Osteoblast (primary cell): ENCODE measurements around the gene FAM241B. TPM values are rescaled to one million over a fixed set of nuclear protein-coding genes. Genes with fewer than 3 reads are reported as not detected.

Source experiments
- DNase-seq: peaks from one replicate; pipeline ENCODE4 v3.0.0; 2011; ENCODE audit warnings: low spot score, mixed read lengths; ENCODE audit not compliant: insufficient read length; ENCODE audit errors: missing footprints
- H2AFZ ChIP-seq: 2 replicates; pipeline ENCODE4 v1.6.0; 2011; ENCODE audit warnings: mild to moderate bottlenecking, low read length
- H3K27ac ChIP-seq: 2 replicates; pipeline ENCODE4 v1.5.1; 2011; ENCODE audit warnings: mild to moderate bottlenecking, low read depth, low read length, moderate library complexity
- H3K27me3 ChIP-seq: 2 replicates; pipeline ENCODE4 v1.6.0; 2012; ENCODE audit warnings: mild to moderate bottlenecking, control low read depth, inconsistent platforms, low read length, moderate library complexity; ENCODE audit not compliant: insufficient read depth
- H3K36me3 ChIP-seq: 2 replicates; pipeline ENCODE4 v1.5.1; 2011; ENCODE audit warnings: mild to moderate bottlenecking, low read length, control low read depth, moderate library complexity; ENCODE audit not compliant: insufficient read depth
- H3K4me1 ChIP-seq: 2 replicates; pipeline ENCODE4 v1.5.1; 2011; ENCODE audit warnings: mild to moderate bottlenecking, low read length, control low read depth, moderate library complexity; ENCODE audit not compliant: insufficient read depth
- H3K4me2 ChIP-seq: 2 replicates; pipeline ENCODE4 v1.6.0; 2011; ENCODE audit warnings: mild to moderate bottlenecking, low read length; ENCODE audit not compliant: insufficient read depth
- H3K4me3 ChIP-seq: fragments of 200-600 bp; sonication (generic); 3 replicates; pipeline ENCODE4 v1.5.1; 2012; ENCODE audit warnings: mild to moderate bottlenecking, low read length, inconsistent platforms; ENCODE audit not compliant: insufficient read depth
- H3K79me2 ChIP-seq: 2 replicates; pipeline ENCODE4 v1.6.0; 2012; ENCODE audit warnings: mild to moderate bottlenecking, low read length, control low read depth, inconsistent platforms; ENCODE audit not compliant: insufficient read depth
- H3K9me3 ChIP-seq: 2 replicates; pipeline ENCODE4 v1.5.1; 2011; ENCODE audit warnings: low read depth, low read length, control low read depth
- H4K20me1 ChIP-seq: 2 replicates; pipeline ENCODE4 v1.6.0; 2012; ENCODE audit warnings: mild to moderate bottlenecking, low read length, control low read depth; ENCODE audit not compliant: insufficient read depth
- total RNA-seq: library from RNA; depleted of rRNA; stranded (reverse); fragments of >200 nt; gene quantifications from 2 replicates; pipeline ENCODE4 v1.2.3, GENCODE V29; 2012
- TF ChIP-seq, protein P1 (sequence below): IDR thresholded peaks from 2 replicates; pipeline ENCODE4 v1.5.1; 2011; ENCODE audit warnings: mild to moderate bottlenecking, low read depth, low read length, moderate library complexity; ENCODE audit errors: extremely low read depth

Gene FAM241B
- total RNA-seq, 1 donor = 0.36 TPM

DNA sequence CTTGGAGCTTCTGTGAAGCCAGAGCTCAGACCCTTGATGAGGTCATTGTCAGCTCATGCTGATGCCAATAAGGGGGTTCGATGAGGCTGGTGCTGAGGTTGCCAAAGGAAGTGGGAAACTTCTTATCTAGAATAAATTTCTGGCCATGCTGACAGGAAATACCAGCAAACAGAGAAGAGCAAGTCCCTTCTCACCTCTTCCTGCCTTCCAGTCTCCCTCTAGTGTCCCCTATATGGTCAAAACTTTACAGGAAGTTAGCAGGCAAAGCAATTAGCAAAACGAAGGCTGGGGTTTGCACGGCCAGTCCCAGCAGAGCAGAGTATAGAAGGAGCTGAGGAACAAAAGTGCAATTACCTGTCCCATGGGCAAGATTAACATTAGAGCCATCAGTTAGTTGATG, 41.7 kb upstream of the FAM241B start:
- H3K79me2 ChIP-seq = no peaks in the 10 kb centered on the region
- no peak for DNase-seq
- no peak overlapping the region for H3K4me2 ChIP-seq
- no peaks in the 10 kb centered on the region for H3K27me3 ChIP-seq
- no peaks in the 10 kb centered on the region for H3K9me3 ChIP-seq
- H3K27ac ChIP-seq = no peak overlapping the region
- H3K36me3 ChIP-seq = no peaks in the 10 kb centered on the region
- no peak overlapping the region for H2AFZ ChIP-seq
- TF ChIP-seq, protein P1, sequence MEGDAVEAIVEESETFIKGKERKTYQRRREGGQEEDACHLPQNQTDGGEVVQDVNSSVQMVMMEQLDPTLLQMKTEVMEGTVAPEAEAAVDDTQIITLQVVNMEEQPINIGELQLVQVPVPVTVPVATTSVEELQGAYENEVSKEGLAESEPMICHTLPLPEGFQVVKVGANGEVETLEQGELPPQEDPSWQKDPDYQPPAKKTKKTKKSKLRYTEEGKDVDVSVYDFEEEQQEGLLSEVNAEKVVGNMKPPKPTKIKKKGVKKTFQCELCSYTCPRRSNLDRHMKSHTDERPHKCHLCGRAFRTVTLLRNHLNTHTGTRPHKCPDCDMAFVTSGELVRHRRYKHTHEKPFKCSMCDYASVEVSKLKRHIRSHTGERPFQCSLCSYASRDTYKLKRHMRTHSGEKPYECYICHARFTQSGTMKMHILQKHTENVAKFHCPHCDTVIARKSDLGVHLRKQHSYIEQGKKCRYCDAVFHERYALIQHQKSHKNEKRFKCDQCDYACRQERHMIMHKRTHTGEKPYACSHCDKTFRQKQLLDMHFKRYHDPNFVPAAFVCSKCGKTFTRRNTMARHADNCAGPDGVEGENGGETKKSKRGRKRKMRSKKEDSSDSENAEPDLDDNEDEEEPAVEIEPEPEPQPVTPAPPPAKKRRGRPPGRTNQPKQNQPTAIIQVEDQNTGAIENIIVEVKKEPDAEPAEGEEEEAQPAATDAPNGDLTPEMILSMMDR = no peak
- H4K20me1 ChIP-seq = no peaks in the 10 kb centered on the region
- no peaks in the 10 kb centered on the region for H3K4me1 ChIP-seq
- H3K4me3 ChIP-seq = no peak overlapping the region

DNA sequence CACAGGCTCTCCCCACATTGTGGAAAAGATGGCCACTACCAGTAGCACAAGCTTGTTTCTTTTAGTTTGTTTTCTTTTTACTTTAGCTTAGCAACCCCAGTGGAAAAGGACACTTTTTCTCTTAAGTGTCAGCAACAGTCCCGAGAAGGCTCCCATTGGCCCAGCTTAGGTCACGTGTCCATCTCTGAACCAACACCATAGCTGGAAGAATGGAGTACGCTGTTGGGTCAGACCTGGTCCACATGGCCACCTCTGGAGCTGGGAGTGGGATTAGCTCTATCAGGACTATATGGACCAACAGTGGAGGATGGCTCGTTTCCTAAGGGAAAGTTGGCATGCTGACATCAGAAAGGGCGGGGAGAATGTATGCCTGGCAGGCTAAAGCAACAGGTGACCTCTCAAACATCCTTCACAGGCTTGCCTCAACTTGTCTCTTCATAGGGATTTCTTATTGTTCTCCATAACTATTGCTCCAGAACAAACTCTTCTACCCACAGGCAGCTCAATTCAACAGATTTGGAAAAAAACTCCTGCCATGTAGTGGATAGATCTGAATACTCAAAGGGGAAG, 29.2 kb upstream of the FAM241B start:
- no peak for DNase-seq
- Histone ChIP-seq H3K27me3 (peaks cover 20% of the 10 kb centered on the region), H3K4me1 (no peaks in the 10 kb centered on the region), H4K20me1 (no peaks in the 10 kb centered on the region), H3K27ac (no peak overlapping the region), H3K79me2 (no peaks in the 10 kb centered on the region), H3K9me3 (no peaks in the 10 kb centered on the region), H3K4me2 (no peak overlapping the region), H2AFZ (no peak overlapping the region), H3K4me3 (no peak overlapping the region), H3K36me3 (no peaks in the 10 kb centered on the region)
- TF ChIP-seq, protein P1 = no peak

DNA sequence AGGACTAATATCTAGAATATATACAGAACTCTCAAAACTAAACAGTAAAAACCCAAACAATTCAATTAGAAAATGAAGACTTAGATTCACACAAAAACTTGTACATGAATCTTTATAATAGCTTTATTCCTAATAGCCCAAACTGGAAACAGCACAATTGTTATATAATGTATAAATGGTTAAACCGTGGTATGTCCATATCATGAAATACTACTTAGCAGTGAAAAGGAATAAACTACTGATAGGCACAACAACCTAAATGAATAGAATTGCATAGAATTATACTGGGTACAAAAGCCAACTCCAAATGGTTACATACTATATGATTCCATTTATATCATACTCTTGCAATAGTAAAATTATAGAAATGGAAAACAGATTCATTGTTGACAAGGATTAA, 21.0 kb upstream of the FAM241B start:
- DNase-seq = no peak
- no peaks in the 10 kb centered on the region for H4K20me1 ChIP-seq
- H3K9me3 ChIP-seq = no peaks in the 10 kb centered on the region
- TF ChIP-seq, protein P1 = no peak
- no peak overlapping the region for H3K4me3 ChIP-seq
- no peaks in the 10 kb centered on the region for H3K79me2 ChIP-seq
- H3K4me1 ChIP-seq = no peaks in the 10 kb centered on the region
- no peak overlapping the region for H2AFZ ChIP-seq
- H3K36me3 ChIP-seq = no peaks in the 10 kb centered on the region
- H3K27ac ChIP-seq = no peak overlapping the region
- H3K4me2 ChIP-seq = no peak overlapping the region
- H3K27me3 ChIP-seq = peaks cover 3% of the 10 kb centered on the region

DNA sequence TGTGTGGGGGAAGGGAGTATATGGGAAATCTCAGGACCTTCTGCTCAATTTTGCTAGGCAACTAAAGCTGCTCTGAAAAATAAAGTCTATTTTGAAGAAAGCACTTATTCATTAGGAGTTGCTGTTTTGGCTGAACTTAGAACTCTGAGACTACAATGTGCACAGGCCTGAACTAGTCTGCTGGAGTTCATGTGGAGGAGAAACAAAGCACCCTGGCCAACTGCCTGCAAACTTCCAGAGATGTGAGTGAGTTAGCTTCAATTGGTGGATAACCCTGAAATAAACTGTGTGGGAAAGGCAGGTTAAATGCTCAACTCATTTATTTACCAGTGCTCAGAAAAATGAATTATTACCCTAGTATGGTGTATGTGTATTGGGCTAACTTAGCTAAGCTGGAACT, 17.3 kb upstream of the FAM241B start:
- H3K4me2 ChIP-seq = no peak overlapping the region
- no peaks in the 10 kb centered on the region for H3K9me3 ChIP-seq
- H3K4me3 ChIP-seq = no peak overlapping the region
- DNase-seq = peak; percentile 18
- no peaks in the 10 kb centered on the region for H3K79me2 ChIP-seq
- H2AFZ ChIP-seq = no peak overlapping the region
- peaks cover 7% of the 10 kb centered on the region for H3K27me3 ChIP-seq
- no peaks in the 10 kb centered on the region for H3K36me3 ChIP-seq
- H3K4me1 ChIP-seq = no peaks in the 10 kb centered on the region
- TF ChIP-seq, protein P1 = no peak
- no peak overlapping the region for H3K27ac ChIP-seq
- H4K20me1 ChIP-seq = no peaks in the 10 kb centered on the region
